Pancreas (tissue), 10 donors: ENCODE data around the gene CYS1. TPM values are rescaled to one million over a fixed set of nuclear protein-coding genes. Genes with fewer than 3 reads are reported as not detected.

Source experiments
- ATAC-seq, 4 donors: fragments of 200-7000 bp; cut with Tn5 transposase; one replicate each; pipeline versions ENCODE4 v1.8.0 to v1.9.1; 2020; ENCODE audit warnings: mild to moderate bottlenecking in 4 of 4, moderate library complexity in 4 of 4
- DNase-seq, 6 donors: peaks; one replicate each; pipeline ENCODE4 v3.0.0-alpha.2; 2020
- FAIRE-seq: peaks from 2 replicates; lab custom pipeline; 2012; peaks lifted over from hg19 to GRCh38; lab: Jason Lieb, UNC
- H3K27ac ChIP-seq, 4 donors: fragments of 200-600 bp; sonication (generic); 1 replicate in 3 of 4; 2 replicates in 1 of 4; pipeline versions ENCODE4 v1.5.0 to v1.8.0; 2020
- H3K27me3 ChIP-seq, 4 donors: fragments of 200-600 bp; one replicate each; pipeline ENCODE4 v1.8.0; 2021
- H3K36me3 ChIP-seq, 3 donors: fragments of 200-600 bp; sonication (generic) in 1 of 3; one replicate each; pipeline versions ENCODE4 v1.5.0 to v1.8.0; 2020 to 2021
- H3K4me1 ChIP-seq, 3 donors: fragments of 200-600 bp; one replicate each; pipeline ENCODE4 v1.8.0; 2021
- H3K4me3 ChIP-seq, 4 donors: fragments of 200-600 bp; sonication (generic) in 2 of 4; one replicate each; pipeline versions ENCODE4 v1.5.0 to v1.8.0; 2020 to 2021
- H3K9me3 ChIP-seq, 4 donors: fragments of 200-600 bp; one replicate each; pipeline ENCODE4 v1.8.0; 2021
- CTCF ChIP-seq, 4 donors: fragments of 200-600 bp; sonication (generic) in 3 of 4; IDR thresholded peaks; one replicate each; pipeline versions ENCODE4 v1.5.0 to v1.8.0; 2021; ENCODE audit warnings: antibody characterized with exemption in 4 of 4
- WGBS, 2 donors: extraction: QIAGEN DNeasy Blood & Tissue Kit; methylation state at CpG; one replicate each; pipeline ENCODE4 v1.1.7; 2013; 5-methylcytosine and 5-hydroxymethylcytosine counted together
- intact Hi-C, 3 donors: fragments of 100-400 bp; cut with DNase I; formaldehyde crosslinking; loops; one replicate each; pipeline versions ENCODE4 v1.11.1 to v1.14.2; 2022
- polyA plus RNA-seq, 2 donors: library from polyadenylated mRNA; stranded (reverse); fragments of 200-250 nt; gene quantifications; one replicate each; pipeline ENCODE4 v1.2.3, GENCODE V29; 2013
- total RNA-seq, 6 donors: library from RNA; stranded (reverse); fragmentation: NEBNext Ultra II Directional in 4 of 6; extraction: Animal tissue kit (Norgen Biotek cat#: 25700) in 4 of 6; gene quantifications; one replicate each; pipeline versions ENCODE4 v1.2.1 to v1.2.4, GENCODE V29; 2021 to 2023
- donor health status: healthy with polysubstance abuse.
- donor health status: DM: no; HTN: no; CAD: no; lungs with moderate emphysema.
- donor health status: DM: no; HTN: no; CAD: no.
- donor health status: control.
- donor health status: control.
- donor health status: Bipolar disorder and iron deficiency.
- donor health status: DM: yes; HTN: yes; CAD: no.
- donor health status: DM: no; HTN: no; CAD: no.
- donor health status: DM: no; HTN: no; CAD: no.
- donor health status: DM: yes; HTN: yes; CAD: no.

The CYS1 gene
- total and polyA plus RNA-seq, 8 donors = 18.9 to 51.3 (median 21.7) TPM

- no peak overlapping the region for H3K4me3 ChIP-seq
- TF ChIP-seq CTCF (IDR thresholded peaks at IDR 0.05) = no peak
- peak overlapping the region in 3 of 4 donors; percentile 44 to 71 (median 55) for H3K27ac ChIP-seq
- no peaks in the 10 kb centered on the region for H3K9me3 ChIP-seq
- no peaks in the 10 kb centered on the region for H3K27me3 ChIP-seq
- DNase-seq (peak in 1 of 6 donors; percentile 0), ATAC-seq (no peak), FAIRE-seq (no peak)
- H3K4me1 ChIP-seq = peaks cover 0 to 5% (median 0%) of the 10 kb centered on the region in 3 donors
- 49 to 63% methylated on average over 12 of the region's 12 CpGs for WGBS, 2 donors
- intact Hi-C loops = no loop called here
- no peaks in the 10 kb centered on the region for H3K36me3 ChIP-seq
These were observed 4.1 kb upstream of the CYS1 start for GRCh38 chr2:10084223-10084865.

GRCh38 chr2:10083692-10084211 is 3.5 kb upstream of the CYS1 start:
- H3K27ac ChIP-seq = peak overlapping the region in 3 of 4 donors; percentile 71 to 85 (median 81)
- no peaks in the 10 kb centered on the region for H3K36me3 ChIP-seq
- intact Hi-C loops = no loop called here
- peaks cover 0 to 5% (median 0%) of the 10 kb centered on the region in 3 donors for H3K4me1 ChIP-seq
- DNase-seq (peak in 2 of 6 donors; percentile 13 to 35), ATAC-seq (peak in 2 of 4 donors; percentile 16 to 21), FAIRE-seq (no peak)
- H3K27me3 ChIP-seq = no peaks in the 10 kb centered on the region
- no peak overlapping the region for H3K4me3 ChIP-seq
- H3K9me3 ChIP-seq = no peaks in the 10 kb centered on the region
- no peak for TF ChIP-seq CTCF (IDR thresholded peaks at IDR 0.05)
- WGBS, 2 donors = 37 to 38% methylated on average over 13 of the region's 13 CpGs

GRCh38 chr2:10083046-10083445 is 2.8 kb upstream of the CYS1 start:
- FAIRE-seq (no peak), DNase-seq (peak in 1 of 6 donors; percentile 9), ATAC-seq (no peak)
- Histone ChIP-seq H3K27me3 (no peaks in the 10 kb centered on the region), H3K27ac (peak overlapping the region; percentile 5 to 85 (median 76)), H3K36me3 (no peaks in the 10 kb centered on the region), H3K9me3 (no peaks in the 10 kb centered on the region), H3K4me1 (peaks cover 0 to 5% (median 0%) of the 10 kb centered on the region in 3 donors), H3K4me3 (no peak overlapping the region)
- TF ChIP-seq CTCF (IDR thresholded peaks at IDR 0.05) = no peak
- intact Hi-C loops = no loop called here
- WGBS, 2 donors = 43 to 50% methylated on average over 5 of the region's 5 CpGs

GRCh38 chr2:10080536-10081304 is 509 bp upstream of the CYS1 start:
- intact Hi-C loops = no loop called here
- DNase-seq (peak in 3 of 6 donors; percentile 49 to 66 (median 66)), FAIRE-seq (no peak), ATAC-seq (peak; percentile 3 to 49 (median 22))
- no peak for TF ChIP-seq CTCF (IDR thresholded peaks at IDR 0.05)
- Histone ChIP-seq H3K36me3 (no peaks in the 10 kb centered on the region), H3K9me3 (no peaks in the 10 kb centered on the region), H3K27me3 (no peaks in the 10 kb centered on the region), H3K27ac (peak overlapping the region; percentile 78 to 85 (median 82)), H3K4me3 (peak overlapping the region in 3 of 4 donors; percentile 45 to 64 (median 56)), H3K4me1 (no peaks in the 10 kb centered on the region)
- 21 to 23% methylated on average over 38 to 45 of the region's 45 CpGs for WGBS, 2 donors
